Dermis blood vessel endothelial cell (primary cell): ENCODE results near the gene RIC1. TPM values are rescaled to one million over a fixed set of nuclear protein-coding genes. Genes with fewer than 3 reads are reported as not detected.

ENCODE experiments used
- total RNA-seq: library from RNA; depleted of rRNA; stranded (reverse); fragments of >200 nt; gene quantifications from 2 replicates; pipeline ENCODE4 v1.2.3, GENCODE V29; 2014

RIC1 gene
- total RNA-seq, 1 donor from 2014 or later: 34.2 TPM

Other genes with a start within 250 kb of the RIC1 start
- gene PLGRKT, start 191.2 kb upstream of the RIC1 start, total RNA-seq: 6.3 and 7.0 TPM in 2 replicates
- gene CD274, start 178.6 kb upstream of the RIC1 start, total RNA-seq: 12.7 and 17.7 TPM in 2 replicates
- 3.4 and 4.4 TPM in 2 replicates for gene PDCD1LG2, start 118.6 kb upstream of the RIC1 start, total RNA-seq
- gene ERMP1, start 204.0 kb downstream of the RIC1 start, total RNA-seq: 36.6 and 45.9 TPM in 2 replicates